GM18951 (cell line): ENCODE results near the gene LSM10.

Source experiments
- POLR2A ChIP-seq: IDR thresholded peaks from 4 replicates; pipeline ENCODE4 v1.6.1; 2011; ENCODE audit warnings: mild to moderate bottlenecking; ENCODE audit not compliant: insufficient read length, insufficient read depth; ENCODE audit errors: extremely low read depth
- in situ Hi-C: fragments of 300-500 bp; cut with MboI; formaldehyde crosslinking; loops from one replicate; pipeline ENCODE4 v1.12.0; 2022; ENCODE audit warnings: low sequenced_read_pairs, mixed read lengths, inconsistent platforms; ENCODE audit not compliant: unreplicated experiment

Gene LSM10

DNA sequence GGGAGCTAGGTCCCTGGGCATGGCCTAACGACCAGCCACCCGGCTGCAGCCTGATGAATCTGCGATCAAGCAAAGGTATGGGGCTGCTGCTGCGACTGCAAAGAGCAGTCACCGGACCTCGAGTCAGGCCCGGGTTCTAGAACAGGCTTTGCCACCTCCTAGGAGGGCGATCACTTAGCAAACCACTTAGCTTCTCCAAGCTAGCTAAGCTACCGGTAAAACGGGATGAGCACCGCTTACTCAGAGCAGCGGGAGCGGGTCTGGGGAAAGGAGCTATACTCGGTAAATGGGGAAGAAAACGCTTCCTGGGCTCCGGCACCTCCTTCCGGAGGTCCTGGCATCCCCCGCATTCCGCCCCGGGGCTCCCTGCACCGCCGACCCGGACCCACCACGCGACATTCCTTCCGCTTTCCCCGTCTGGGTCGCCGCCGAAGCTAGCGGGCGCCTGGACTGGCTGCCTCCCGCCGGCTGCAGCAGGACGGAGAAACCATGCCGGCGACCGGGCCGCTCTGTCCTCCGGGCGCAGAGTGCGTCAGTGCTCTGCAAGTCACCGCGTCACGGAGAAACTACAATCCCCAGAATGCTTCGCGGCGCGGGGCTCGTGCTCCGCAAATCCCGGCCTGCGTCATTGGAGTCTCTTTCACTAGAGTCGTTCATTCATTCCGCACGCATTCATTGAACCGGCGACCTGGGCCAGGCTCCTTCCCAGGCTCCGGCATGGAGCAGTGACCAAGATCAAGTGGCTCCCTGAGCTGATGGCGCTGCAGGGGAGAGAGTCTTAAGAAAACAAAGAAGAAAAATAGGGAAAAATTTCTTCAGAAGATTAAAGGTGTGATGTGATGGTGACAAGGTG is at the start of gene LSM10:
TSS of gene LSM10 (minus strand) at position 531 of the 853 bp plus-strand sequence. CDS start 3,779 bp downstream, outside the sequence.
- TF ChIP-seq POLR2A: peak; percentile 92
- in situ Hi-C loops: no loop called here

GRCh38 chr1:36447450-36447849 is 49.7 kb upstream of the LSM10 start:
- in situ Hi-C loops: no loop called here
- TF ChIP-seq POLR2A: no peak

- no peak for TF ChIP-seq POLR2A
- in situ Hi-C loops: no loop called here
These were observed 49.0 kb upstream of the LSM10 start for GRCh38 chr1:36446746-36447145.

GRCh38 chr1:36446271-36446670 is 48.6 kb upstream of the LSM10 start:
- in situ Hi-C loops: no loop called here
- TF ChIP-seq POLR2A: no peak

GRCh38 chr1:36443297-36443696 is 45.6 kb upstream of the LSM10 start:
- TF ChIP-seq POLR2A: no peak
- in situ Hi-C loops: no loop called here

DNA sequence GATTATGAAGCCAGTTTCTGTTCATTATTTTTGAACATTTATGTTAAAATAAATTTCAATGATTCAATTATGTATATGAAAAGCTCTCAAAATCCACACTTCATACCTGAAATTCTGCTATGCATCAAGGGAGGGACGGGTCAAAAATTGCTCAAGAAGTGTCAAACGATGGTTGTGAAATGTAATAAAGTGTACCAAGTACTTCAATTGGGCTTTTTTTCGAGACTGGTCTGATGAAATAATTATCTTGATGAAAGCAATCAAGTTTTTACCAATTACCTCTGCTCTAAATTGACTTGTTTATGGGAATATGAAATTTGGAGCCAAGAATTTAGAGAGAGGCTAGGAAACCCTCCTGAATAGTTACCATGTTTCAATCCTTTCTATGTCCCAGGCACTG is 44.6 kb upstream of the LSM10 start:
- no peak for TF ChIP-seq POLR2A
- in situ Hi-C loops: no loop called here

DNA sequence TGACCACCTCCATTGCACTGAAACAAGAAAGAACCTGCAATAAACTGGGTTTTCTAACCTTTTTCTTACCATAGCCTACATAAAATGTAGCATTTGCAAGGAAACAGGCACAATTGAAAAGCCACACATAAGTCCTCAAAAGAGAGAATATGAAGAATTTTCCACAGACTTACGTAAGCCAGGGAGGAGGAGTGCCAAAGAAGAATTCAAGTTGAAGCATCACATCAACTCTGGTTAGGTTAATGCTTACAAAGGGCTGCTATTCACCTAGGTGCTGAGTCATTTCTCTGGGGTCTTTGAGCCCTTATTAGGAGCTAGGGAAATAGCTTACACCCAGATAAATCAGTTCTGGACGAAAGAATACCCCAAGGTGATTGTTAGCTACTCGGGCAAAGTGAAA is 42.9 kb upstream of the LSM10 start:
- TF ChIP-seq POLR2A: no peak
- in situ Hi-C loops: no loop called here

- in situ Hi-C loops: no loop called here
- no peak for TF ChIP-seq POLR2A
These were observed 42.3 kb upstream of the LSM10 start for GRCh38 chr1:36440044-36440443.

DNA sequence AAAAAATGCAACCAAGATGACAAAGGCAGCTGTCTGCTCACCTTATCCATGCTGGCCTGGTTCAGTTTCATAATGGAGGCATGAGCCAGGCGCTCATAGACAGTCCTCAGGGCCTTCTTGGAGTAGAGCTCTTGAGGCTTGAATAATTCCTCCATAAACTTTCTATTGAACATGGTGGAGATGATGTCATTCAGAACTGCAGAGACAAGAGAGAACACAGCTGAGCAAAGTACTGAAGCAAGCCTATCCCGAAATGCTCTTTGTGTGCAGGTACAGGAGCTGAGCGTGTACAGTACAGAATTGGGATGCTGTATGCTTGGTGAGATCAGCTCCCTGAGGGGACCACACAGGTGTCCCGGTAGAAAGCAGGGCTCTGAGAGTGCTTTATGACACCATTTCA is 41.0 kb upstream of the LSM10 start:
- in situ Hi-C loops: no loop called here
- no peak for TF ChIP-seq POLR2A

DNA sequence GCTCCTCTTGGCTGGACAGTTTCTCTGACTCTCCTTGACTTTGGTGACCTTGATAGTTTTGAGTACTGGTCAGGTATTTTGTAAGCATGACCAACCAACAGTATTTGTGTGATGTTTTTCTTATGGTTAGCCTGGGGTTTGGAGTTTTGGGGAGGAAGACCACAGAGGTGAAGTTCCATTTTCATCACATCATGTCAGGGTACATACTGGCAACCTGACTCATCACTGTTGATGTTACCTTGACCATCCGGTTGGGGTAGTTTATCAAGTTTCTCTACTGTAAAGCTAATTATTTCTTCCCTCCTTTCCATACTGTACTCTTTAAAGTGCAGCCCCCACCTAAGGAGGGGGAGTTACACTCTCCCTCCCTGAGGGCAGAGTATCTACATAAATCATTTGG is 39.1 kb upstream of the LSM10 start:
- TF ChIP-seq POLR2A: no peak
- in situ Hi-C loops: no loop called here

DNA sequence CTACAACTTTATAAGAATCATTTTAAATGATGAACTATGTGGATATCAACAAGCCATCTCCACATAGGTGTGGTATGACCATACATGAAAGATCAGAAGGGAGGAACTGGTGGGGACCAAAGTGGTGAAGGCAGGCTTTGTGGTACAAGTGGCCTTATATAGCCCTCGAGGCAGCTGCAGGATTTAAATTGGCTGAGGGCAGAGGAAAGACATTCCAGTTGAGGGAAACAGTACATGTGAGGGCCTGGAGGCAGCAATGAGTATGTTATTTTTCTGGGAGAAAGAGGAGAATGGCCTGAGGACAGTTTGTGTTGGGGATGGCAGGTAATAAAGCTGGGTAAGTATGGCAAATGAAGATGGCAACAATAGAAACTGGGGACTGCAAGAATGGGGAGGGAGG is 35.4 kb upstream of the LSM10 start:
- in situ Hi-C loops: no loop called here
- no peak for TF ChIP-seq POLR2A

- in situ Hi-C loops: no loop called here
- no peak for TF ChIP-seq POLR2A
These were observed 34.9 kb upstream of the LSM10 start for GRCh38 chr1:36432616-36433015.

GRCh38 chr1:36425791-36426190 is 28.1 kb upstream of the LSM10 start:
- in situ Hi-C loops: no loop called here
- TF ChIP-seq POLR2A: no peak

- in situ Hi-C loops: no loop called here
These were observed 23.9 kb upstream of the LSM10 start for GRCh38 chr1:36421649-36422048.

GRCh38 chr1:36420836-36421317 is 23.2 kb upstream of the LSM10 start:
- in situ Hi-C loops: no loop called here
- TF ChIP-seq POLR2A: no peak

More at GRCh38 chr1:36421649-36422048, 23.9 kb upstream of the LSM10 start:
- no peak for TF ChIP-seq POLR2A

DNA sequence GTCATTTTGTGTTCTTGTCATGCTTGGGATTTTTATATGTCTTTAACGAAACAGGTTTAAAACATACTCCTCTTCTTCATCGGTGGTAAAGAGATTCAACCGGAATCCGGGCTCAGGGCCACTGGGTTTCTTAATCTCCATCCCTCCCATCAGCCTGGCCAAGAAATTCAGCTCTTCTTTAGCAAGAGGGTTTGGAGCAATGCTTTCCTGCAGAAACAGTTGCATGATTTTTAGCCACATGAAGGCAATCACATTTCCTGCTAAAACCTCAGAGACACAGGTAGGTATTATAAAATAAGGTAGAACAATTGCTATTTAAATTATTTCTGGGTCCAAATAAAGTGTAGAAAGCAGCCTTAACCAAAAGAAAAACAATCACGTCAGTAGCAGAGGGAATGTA is 22.7 kb upstream of the LSM10 start:
- TF ChIP-seq POLR2A: no peak
- in situ Hi-C loops: no loop called here
